Pons (tissue), 1 donor: ENCODE results near the gene NKX1-2.
A peak's percentile ranks its signal among the peaks of the same experiment; 100 is the strongest.
"Not testable (repeated sequence)": the region's sequence is repeated elsewhere in the genome, so short reads cannot be mapped to it uniquely, and the experiment has no call there.

ENCODE experiments used
- DNase-seq: peaks from one replicate; pipeline ENCODE4 v3.0.0-alpha.2; 2016; ENCODE audit warnings: low spot score

The NKX1-2 gene

GRCh38 chr10:124451276-124451675 lies 1.4 kb upstream of the NKX1-2 start:
- DNase-seq: no peak

- DNase-seq: no peak
Measured at GRCh38 chr10:124450783-124451057, 885 bp upstream of the NKX1-2 start.

- DNase-seq: no peak
Measured at GRCh38 chr10:124449170-124450011, 444 bp downstream of the NKX1-2 start.

- DNase-seq: no peak
Measured at GRCh38 chr10:124448696-124449169, 1.1 kb downstream of the NKX1-2 start.

- DNase-seq: no peak
Measured at GRCh38 chr10:124447751-124448466, 1.9 kb downstream of the NKX1-2 start.

GRCh38 chr10:124446830-124447750 lies 2.7 kb downstream of the NKX1-2 start:
- no peak for DNase-seq

- DNase-seq: not testable (repeated sequence)
Measured at GRCh38 chr10:124441694-124442093, 8.1 kb downstream of the NKX1-2 start.

GRCh38 chr10:124436191-124436638 lies 13.6 kb downstream of the NKX1-2 start:
- DNase-seq: no peak

GRCh38 chr10:124435683-124436082 lies 14.2 kb downstream of the NKX1-2 start:
- not testable (repeated sequence) for DNase-seq

GRCh38 chr10:124433461-124433860 lies 16.4 kb downstream of the NKX1-2 start:
- DNase-seq: no peak

- no peak for DNase-seq
Measured at GRCh38 chr10:124430077-124430476, 19.8 kb downstream of the NKX1-2 start.

- no peak for DNase-seq
Measured at GRCh38 chr10:124429576-124429975, 20.3 kb downstream of the NKX1-2 start.

- no peak for DNase-seq
Measured at GRCh38 chr10:124428207-124428777, 21.5 kb downstream of the NKX1-2 start.

- no peak for DNase-seq
Measured at GRCh38 chr10:124425227-124425962, 24.4 kb downstream of the NKX1-2 start.

- DNase-seq: no peak
Measured at GRCh38 chr10:124423813-124424212, 26.0 kb downstream of the NKX1-2 start.

- DNase-seq: no peak
Measured at GRCh38 chr10:124422742-124423141, 27.1 kb downstream of the NKX1-2 start.

- no peak for DNase-seq
Measured at GRCh38 chr10:124420254-124420653, 29.6 kb downstream of the NKX1-2 start.

- DNase-seq: no peak
Measured at GRCh38 chr10:124419635-124420034, 30.2 kb downstream of the NKX1-2 start.

GRCh38 chr10:124418726-124419501 lies 30.9 kb downstream of the NKX1-2 start, which contains the start of gene OAT:
Gene OAT (minus strand): TSS chr10:124418923. CDS start chr10:124412171, 6,752 bp downstream.
- peak; percentile 96 for DNase-seq
